ENCODE results near the gene HCK.

The HCK gene

GRCh38 chr20:32132911-32133549 lies 81.0 kb downstream of the HCK start:
- DNase-seq: no peak

DNA sequence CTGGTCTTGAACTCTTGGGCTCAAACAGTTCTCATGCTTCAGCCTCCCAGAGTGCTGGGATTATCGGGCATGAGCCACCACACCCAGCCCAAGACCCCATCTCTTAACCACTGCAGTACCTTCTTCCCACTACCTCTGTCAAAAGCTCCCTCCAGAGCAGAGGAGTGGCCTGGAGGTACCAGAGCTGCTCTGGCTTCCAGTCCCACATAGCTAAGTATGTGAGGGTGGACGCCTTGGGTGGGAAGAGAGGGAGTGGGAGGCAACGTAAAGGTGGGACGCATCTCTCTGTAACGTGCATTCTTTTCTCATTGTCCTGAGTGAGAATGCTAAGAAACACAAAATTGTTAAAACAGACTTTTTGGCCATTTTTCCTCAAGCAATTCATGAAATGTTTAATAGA lies 82.0 kb downstream of the HCK start:
- no peak for DNase-seq

- no peak for DNase-seq
Measured at GRCh38 chr20:32135983-32136515, 84.0 kb downstream of the HCK start.

GRCh38 chr20:32138921-32139320 lies 86.9 kb downstream of the HCK start:
- no peak for DNase-seq

- no peak for DNase-seq
Measured at GRCh38 chr20:32139947-32140346, 87.9 kb downstream of the HCK start.

DNA sequence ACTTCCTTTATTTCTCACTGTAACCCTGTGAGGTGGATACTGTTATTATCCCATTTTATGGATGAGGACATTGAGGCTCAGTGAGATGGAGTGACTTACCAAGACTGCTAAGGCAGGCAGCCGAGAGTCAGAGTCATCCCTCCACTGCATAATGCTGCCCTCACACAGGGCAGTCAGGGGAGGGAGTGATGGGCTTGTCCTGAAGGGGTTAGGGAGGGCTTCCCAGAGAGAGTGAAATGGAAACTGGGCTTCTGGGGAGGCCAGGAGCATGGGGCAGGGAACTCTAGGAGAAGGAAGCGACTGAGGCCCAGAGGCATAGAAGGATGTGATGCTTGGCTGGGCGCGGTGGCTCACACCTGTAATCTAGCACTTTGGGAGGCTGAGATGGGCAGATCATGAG lies 88.6 kb downstream of the HCK start:
- no peak for DNase-seq

DNA sequence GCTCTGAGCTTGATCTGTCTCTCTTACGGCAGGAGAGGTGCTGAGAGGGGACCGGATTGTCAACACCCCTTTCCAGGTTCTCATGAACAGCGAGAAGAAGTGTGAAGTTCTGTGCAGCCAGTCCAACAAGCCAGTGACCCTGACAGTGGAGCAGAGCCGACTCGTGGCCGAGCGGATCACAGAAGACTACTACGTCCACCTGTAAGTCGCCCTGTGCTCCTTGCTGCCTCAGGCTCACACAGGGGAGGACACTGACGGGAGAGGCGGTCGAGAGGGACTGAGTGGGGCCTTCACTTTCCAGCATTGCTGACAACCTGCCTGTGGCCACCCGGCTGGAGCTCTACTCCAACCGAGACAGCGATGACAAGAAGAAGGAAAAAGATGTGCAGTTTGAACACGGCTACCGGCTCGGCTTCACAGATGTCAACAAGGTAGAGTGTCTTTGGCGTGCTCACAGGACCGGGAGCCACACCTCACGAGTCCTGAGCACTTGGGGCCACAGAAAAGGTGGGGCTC lies 89.5 kb downstream of the HCK start:
- DNase-seq: no peak

GRCh38 chr20:32142088-32142487 lies 90.0 kb downstream of the HCK start:
- DNase-seq: no peak

DNA sequence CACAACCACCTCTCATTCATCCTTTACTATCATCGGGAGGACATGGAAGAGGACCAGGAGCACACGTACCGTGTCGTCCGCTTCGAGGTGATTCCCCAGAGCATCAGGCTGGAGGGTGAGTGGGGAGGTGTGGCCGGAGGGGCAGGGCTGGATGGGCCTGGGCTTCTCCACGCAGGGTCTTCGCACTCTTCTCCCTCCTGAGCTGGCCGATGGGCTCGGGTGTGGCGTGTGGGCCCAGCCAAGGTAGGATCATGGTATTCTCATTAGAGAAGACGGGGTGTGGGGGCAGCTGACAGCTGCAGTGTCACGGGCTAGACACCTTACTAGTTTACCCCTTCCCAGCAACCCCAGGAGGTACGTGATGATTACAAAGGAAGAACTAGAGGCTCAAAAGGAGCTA lies 90.9 kb downstream of the HCK start:
- no peak for DNase-seq

- DNase-seq: no peak
Measured at GRCh38 chr20:32144898-32145662, 93.0 kb downstream of the HCK start.

GRCh38 chr20:32149566-32150170 lies 97.6 kb downstream of the HCK start:
- DNase-seq: no peak

DNA sequence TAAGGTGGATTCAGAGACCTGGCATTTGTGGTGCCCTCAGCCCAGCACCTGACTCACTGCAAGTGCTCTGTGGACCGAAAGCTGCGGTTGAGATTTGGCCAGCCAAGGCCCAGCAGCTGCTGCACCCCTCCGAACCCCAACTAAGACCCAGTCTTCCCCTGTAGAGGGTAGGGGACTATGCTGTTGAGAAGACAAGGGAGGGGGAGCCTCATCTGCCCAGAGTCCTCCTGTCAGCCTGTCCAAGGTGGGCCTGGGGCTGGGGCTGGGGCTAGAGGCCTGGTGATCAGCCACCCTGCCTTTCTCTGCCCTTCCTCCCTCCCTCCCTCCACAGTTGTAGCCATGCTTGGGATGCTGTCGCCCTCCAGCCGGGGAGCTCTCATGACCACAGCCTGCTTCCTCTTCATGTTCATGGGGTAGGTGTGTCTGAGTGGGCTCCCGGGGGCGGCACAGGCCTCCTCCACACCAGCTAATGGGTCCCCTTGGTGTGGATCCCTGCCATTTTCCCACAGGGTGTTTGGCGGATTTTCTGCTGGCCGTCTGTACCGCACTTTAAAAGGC lies 98.3 kb downstream of the HCK start:
- no peak for DNase-seq

All from activated CD4-positive, alpha-beta T cell treated with anti-CD3 and anti-CD28 coated beads for 4 hours (primary cell).